GM18519 (cell line): Measurements from ENCODE around the gene TSPOAP1.

Source experiments
- ATAC-seq: cut with Tn5 transposase; IDR thresholded peaks from one replicate; pipeline ENCODE4 v1.9.1; 2021; ENCODE audit warnings: mild to moderate bottlenecking, moderate library complexity; ENCODE audit not compliant: unreplicated experiment, low FRiP score

TSPOAP1 gene

GRCh38 chr17:58267347-58268324, 61.0 kb downstream of the TSPOAP1 start:
- no peak for ATAC-seq

GRCh38 chr17:58265902-58266875, 62.4 kb downstream of the TSPOAP1 start:
- no peak for ATAC-seq

- no peak for ATAC-seq
Observed at GRCh38 chr17:58265271-58265670, 63.3 kb downstream of the TSPOAP1 start.

GRCh38 chr17:58264407-58265103, 64.0 kb downstream of the TSPOAP1 start:
- no peak for ATAC-seq

- no peak for ATAC-seq
Observed at GRCh38 chr17:58263773-58264172, 64.8 kb downstream of the TSPOAP1 start.

- no peak for ATAC-seq
Observed at GRCh38 chr17:58262149-58262548, 66.4 kb downstream of the TSPOAP1 start.

GRCh38 chr17:58254803-58255202, 73.8 kb downstream of the TSPOAP1 start:
- ATAC-seq: no peak

- ATAC-seq: no peak
Observed at GRCh38 chr17:58253082-58253481, 75.5 kb downstream of the TSPOAP1 start.

GRCh38 chr17:58252141-58252540, 76.5 kb downstream of the TSPOAP1 start:
- no peak for ATAC-seq
